ENCODE data around the gene SSRP1.

DNA sequence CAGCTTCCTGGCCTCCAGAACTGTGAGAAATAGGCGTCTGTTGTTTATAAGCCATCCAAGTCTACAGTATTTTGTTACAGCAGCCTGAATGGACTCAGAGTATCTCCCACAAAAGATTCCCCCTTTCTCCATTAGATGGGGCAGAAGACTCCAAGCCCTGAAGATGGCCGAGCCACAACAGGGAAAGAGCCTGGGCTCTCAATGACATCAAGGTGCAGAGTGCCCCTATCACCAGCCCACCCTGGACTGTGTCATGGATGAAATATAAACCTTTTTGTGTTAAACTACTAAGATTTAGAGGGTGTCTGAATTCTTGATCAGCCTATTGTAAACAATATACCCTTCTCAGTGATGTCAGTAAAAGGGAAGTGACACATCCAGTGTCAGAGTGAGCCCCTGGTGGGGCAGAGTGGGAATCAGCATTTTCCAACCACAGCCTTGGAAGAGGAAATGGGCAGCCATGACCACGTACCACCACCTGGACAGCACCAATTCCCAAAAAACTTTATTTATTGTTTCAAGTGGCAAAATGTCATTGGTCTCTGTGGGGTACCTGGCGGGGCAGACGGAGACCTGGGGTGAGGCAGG lies 36.4 kb downstream of the SSRP1 start:
- TF ChIP-seq POLR2A (IDR thresholded peaks at IDR 0.05): no peak
- TF ChIP-seq, protein P1, sequence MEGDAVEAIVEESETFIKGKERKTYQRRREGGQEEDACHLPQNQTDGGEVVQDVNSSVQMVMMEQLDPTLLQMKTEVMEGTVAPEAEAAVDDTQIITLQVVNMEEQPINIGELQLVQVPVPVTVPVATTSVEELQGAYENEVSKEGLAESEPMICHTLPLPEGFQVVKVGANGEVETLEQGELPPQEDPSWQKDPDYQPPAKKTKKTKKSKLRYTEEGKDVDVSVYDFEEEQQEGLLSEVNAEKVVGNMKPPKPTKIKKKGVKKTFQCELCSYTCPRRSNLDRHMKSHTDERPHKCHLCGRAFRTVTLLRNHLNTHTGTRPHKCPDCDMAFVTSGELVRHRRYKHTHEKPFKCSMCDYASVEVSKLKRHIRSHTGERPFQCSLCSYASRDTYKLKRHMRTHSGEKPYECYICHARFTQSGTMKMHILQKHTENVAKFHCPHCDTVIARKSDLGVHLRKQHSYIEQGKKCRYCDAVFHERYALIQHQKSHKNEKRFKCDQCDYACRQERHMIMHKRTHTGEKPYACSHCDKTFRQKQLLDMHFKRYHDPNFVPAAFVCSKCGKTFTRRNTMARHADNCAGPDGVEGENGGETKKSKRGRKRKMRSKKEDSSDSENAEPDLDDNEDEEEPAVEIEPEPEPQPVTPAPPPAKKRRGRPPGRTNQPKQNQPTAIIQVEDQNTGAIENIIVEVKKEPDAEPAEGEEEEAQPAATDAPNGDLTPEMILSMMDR (IDR thresholded peaks at IDR 0.05): no peak

Measured in uterus (tissue), 2 donors.